Activated T-cell treated with anti-CD3 and anti-CD28 coated beads, Interleukin-2, amount 50 U/mL, for 4 hours (primary cell): Measurements from ENCODE around the gene IL4R. TPM values are rescaled to one million over a fixed set of nuclear protein-coding genes. Genes with fewer than 3 reads are reported as not detected.

Experiments used
- ATAC-seq, 2 donors: fragments of 200-7000 bp; cut with Tn5 transposase; one replicate each; pipeline ENCODE4 v1.10.0; 2021
- DNase-seq: peaks from one replicate; pipeline ENCODE4 v3.0.0-alpha.2; 2020
- H3K27me3 Mint-ChIP-seq: one replicate; pipeline ENCODE4 v1.8.0; 2021; ENCODE audit warnings: low read depth, mixed read lengths
- H3K36me3 Mint-ChIP-seq: one replicate; pipeline ENCODE4 v1.8.0; 2022; ENCODE audit warnings: mixed read lengths; ENCODE audit not compliant: insufficient read depth
- H3K4me1 Mint-ChIP-seq: one replicate; pipeline ENCODE4 v1.8.0; 2021; ENCODE audit warnings: low read depth, mixed read lengths
- H3K4me3 Mint-ChIP-seq: one replicate; pipeline ENCODE4 v1.8.0; 2021; ENCODE audit warnings: mild to moderate bottlenecking, moderate library complexity, mixed read lengths
- H3K9me3 Mint-ChIP-seq: one replicate; pipeline ENCODE4 v1.8.0; 2021; ENCODE audit warnings: mixed read lengths
- total RNA-seq, 3 donors: library from RNA; stranded (reverse); gene quantifications; one replicate each; pipeline ENCODE4 v1.2.1, GENCODE V29; 2021

The IL4R gene
- total RNA-seq, 3 donors from 2014 or later, result 110 to 143 (median 140) TPM

DNA sequence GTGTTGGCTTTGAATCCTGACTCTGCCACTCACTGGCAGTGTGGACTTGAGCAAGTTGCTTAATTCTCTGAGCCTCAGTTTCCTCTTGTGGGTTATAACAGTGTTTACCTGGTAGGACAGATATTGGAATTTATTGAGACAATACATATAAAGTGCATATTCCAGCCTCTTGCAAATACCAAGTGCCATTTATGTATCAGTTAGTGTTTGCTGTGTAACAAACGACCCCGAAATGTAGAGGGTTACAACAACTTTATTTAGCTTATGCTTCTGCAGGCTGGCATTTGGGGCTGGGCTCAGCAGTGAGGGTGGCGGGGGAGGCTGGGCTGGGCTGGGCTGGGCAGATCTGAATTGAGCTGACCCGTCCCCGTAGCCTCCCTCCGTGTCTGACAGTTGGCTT lies 45.8 kb downstream of the IL4R start:
- no peak overlapping the region for H3K4me3 Mint-ChIP-seq
- peaks cover 68% of the 10 kb centered on the region for H3K36me3 Mint-ChIP-seq
- DNase-seq, result no peak
- ATAC-seq, result no peak
- H3K4me1 Mint-ChIP-seq, result peaks cover 25% of the 10 kb centered on the region
- H3K27me3 Mint-ChIP-seq, result no peaks in the 10 kb centered on the region
- no peaks in the 10 kb centered on the region for H3K9me3 Mint-ChIP-seq

DNA sequence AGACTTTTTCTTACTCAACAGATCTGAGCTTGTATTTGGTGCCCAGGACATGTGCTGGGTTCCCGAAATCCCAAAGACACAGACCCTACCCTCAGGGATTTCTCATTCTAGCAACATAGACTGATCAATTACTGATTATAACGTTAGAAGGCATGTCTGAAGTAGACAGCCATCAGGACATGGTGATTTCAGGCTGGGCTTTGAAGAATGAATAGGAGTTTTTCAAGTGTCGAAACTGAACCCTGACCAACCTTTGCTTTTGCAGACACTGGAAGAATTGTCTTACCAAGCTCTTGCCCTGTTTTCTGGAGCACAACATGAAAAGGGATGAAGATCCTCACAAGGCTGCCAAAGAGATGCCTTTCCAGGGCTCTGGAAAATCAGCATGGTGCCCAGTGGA lies 48.2 kb downstream of the IL4R start:
- Mint-ChIP-seq H3K9me3 (no peaks in the 10 kb centered on the region), H3K27me3 (no peaks in the 10 kb centered on the region), H3K4me1 (peaks cover 40% of the 10 kb centered on the region), H3K4me3 (no peak overlapping the region), H3K36me3 (peaks cover 48% of the 10 kb centered on the region)
- ATAC-seq, result no peak
- DNase-seq, result no peak

DNA sequence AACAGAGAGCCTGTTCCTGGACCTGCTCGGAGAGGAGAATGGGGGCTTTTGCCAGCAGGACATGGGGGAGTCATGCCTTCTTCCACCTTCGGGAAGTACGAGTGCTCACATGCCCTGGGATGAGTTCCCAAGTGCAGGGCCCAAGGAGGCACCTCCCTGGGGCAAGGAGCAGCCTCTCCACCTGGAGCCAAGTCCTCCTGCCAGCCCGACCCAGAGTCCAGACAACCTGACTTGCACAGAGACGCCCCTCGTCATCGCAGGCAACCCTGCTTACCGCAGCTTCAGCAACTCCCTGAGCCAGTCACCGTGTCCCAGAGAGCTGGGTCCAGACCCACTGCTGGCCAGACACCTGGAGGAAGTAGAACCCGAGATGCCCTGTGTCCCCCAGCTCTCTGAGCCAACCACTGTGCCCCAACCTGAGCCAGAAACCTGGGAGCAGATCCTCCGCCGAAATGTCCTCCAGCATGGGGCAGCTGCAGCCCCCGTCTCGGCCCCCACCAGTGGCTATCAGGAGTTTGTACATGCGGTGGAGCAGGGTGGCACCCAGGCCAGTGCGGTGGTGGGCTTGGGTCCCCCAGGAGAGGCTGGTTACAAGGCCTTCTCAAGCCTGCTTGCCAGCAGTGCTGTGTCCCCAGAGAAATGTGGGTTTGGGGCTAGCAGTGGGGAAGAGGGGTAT lies 48.9 kb downstream of the IL4R start:
- no peaks in the 10 kb centered on the region for H3K9me3 Mint-ChIP-seq
- no peaks in the 10 kb centered on the region for H3K27me3 Mint-ChIP-seq
- DNase-seq, result no peak
- ATAC-seq, result no peak
- H3K4me1 Mint-ChIP-seq, result peaks cover 45% of the 10 kb centered on the region
- no peak overlapping the region for H3K4me3 Mint-ChIP-seq
- peaks cover 44% of the 10 kb centered on the region for H3K36me3 Mint-ChIP-seq

DNA sequence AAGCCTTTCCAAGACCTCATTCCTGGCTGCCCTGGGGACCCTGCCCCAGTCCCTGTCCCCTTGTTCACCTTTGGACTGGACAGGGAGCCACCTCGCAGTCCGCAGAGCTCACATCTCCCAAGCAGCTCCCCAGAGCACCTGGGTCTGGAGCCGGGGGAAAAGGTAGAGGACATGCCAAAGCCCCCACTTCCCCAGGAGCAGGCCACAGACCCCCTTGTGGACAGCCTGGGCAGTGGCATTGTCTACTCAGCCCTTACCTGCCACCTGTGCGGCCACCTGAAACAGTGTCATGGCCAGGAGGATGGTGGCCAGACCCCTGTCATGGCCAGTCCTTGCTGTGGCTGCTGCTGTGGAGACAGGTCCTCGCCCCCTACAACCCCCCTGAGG lies 49.5 kb downstream of the IL4R start:
- H3K27me3 Mint-ChIP-seq, result no peaks in the 10 kb centered on the region
- H3K4me1 Mint-ChIP-seq, result peaks cover 50% of the 10 kb centered on the region
- no peak overlapping the region for H3K4me3 Mint-ChIP-seq
- H3K36me3 Mint-ChIP-seq, result peaks cover 40% of the 10 kb centered on the region
- DNase-seq (no peak), ATAC-seq (no peak)
- H3K9me3 Mint-ChIP-seq, result no peaks in the 10 kb centered on the region

DNA sequence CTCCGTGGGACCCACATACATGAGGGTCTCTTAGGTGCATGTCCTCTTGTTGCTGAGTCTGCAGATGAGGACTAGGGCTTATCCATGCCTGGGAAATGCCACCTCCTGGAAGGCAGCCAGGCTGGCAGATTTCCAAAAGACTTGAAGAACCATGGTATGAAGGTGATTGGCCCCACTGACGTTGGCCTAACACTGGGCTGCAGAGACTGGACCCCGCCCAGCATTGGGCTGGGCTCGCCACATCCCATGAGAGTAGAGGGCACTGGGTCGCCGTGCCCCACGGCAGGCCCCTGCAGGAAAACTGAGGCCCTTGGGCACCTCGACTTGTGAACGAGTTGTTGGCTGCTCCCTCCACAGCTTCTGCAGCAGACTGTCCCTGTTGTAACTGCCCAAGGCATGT lies 50.0 kb downstream of the IL4R start:
- H3K27me3 Mint-ChIP-seq, result no peaks in the 10 kb centered on the region
- no peak overlapping the region for H3K4me3 Mint-ChIP-seq
- ATAC-seq (no peak), DNase-seq (no peak)
- peaks cover 55% of the 10 kb centered on the region for H3K4me1 Mint-ChIP-seq
- H3K36me3 Mint-ChIP-seq, result peaks cover 35% of the 10 kb centered on the region
- H3K9me3 Mint-ChIP-seq, result no peaks in the 10 kb centered on the region

DNA sequence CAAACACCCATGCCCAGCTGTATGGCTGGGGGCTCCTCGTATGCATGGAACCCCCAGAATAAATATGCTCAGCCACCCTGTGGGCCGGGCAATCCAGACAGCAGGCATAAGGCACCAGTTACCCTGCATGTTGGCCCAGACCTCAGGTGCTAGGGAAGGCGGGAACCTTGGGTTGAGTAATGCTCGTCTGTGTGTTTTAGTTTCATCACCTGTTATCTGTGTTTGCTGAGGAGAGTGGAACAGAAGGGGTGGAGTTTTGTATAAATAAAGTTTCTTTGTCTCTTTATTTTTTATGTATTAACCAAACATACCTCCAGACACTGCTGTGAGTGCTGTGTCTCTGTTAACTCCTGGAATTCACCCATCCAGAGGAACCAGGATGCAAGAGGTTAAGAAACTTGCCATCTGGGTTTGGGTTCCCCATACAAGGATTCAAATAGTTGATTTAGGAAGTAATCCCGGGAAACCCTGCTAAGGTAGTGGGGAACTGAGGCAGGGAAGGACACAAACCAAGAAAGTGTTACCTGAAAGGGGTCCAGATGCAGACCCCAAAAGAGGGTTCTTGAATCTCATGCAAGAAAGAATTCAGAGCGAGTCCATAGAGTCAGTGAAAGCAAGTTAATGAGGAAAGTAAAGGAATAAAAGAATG lies 50.8 kb downstream of the IL4R start:
- Mint-ChIP-seq H3K9me3 (no peaks in the 10 kb centered on the region), H3K36me3 (peaks cover 27% of the 10 kb centered on the region), H3K27me3 (no peaks in the 10 kb centered on the region), H3K4me1 (peaks cover 62% of the 10 kb centered on the region), H3K4me3 (no peak overlapping the region)
- DNase-seq (no peak), ATAC-seq (no peak)

DNA sequence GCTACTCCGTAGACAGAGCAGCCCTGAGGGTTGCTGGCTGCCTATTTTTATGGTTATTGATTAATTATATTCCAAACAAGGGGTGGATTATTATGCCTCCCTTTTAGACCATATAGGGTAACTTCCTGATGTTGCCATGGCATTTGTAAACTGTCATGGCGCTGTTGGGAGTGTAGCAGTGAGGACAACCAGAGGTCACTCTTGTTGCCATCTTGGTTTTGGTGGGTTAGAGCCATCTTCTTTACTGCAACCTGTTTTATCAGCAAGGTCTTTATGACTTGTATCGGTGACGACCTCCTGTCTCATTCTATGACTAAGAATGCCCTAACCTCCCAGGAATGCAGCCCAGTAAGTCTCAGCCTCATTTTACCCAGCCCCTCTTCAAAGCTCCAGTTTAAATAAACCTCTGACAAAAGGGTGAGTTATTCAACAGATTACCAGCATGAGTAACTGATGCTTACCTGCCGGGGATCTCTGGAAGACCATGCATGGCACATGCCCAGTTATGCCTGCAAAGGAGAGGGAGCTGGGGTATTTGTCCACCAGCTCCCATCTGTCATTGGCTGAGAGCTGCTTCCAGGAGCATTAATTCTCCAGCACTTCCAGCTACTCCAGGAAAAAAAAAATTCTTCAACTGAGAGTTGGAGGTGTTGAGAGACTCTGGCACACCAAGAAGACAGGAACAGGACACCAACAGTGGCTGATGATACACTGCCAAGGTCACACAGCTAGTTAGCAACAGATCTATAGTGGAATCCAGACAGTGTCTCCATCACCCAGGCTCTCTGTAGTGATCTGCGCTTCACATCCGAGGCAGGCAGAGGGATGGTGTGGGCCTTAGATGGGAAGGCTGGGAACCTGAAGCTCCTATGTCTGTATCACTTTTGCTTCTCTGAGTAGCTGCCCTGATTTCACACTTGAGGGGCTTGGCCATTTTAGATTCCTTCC lies 51.6 kb downstream of the IL4R start:
- Mint-ChIP-seq H3K36me3 (peaks cover 27% of the 10 kb centered on the region), H3K4me1 (peaks cover 70% of the 10 kb centered on the region), H3K9me3 (peaks cover 4% of the 10 kb centered on the region), H3K27me3 (no peaks in the 10 kb centered on the region), H3K4me3 (no peak overlapping the region)
- peak; percentile 13 to 14 for ATAC-seq
- DNase-seq, result no peak

DNA sequence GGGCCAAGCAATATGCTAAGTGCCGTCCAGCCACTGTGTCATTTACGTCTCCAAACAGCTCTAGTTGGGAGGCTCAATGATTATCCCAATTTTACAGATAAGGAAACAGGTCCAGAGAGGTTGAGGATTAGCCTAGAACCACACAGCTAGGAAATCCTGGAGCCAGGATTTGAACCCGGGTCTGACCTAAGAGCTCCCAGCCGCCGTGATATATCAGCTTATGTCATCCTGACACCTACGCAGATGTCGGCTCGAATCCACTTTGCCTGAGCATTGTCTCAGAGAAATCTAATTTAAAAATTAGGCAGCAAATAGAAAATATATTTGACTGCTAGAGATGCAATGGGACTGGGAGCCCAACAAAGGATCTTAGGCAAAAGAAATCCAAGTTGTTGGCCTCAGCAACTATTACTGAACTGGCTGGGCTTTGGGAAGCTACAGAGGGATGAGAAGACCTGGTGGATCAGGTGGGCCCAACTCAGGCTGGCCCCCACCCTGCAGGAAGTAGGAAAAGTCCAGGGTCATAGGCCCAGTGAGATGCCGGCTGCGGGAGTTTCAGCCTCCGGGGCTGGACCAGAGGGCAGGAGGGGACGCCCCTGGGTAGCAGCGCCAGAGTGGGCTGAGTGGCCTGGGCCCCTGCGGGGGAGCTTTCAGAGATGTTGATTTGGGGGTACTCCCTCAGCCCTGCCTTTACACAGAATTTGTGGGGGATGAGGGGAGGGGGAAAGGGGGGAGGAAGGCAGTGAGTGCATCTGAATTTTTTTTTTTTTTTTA lies 53.1 kb downstream of the IL4R start:
- Mint-ChIP-seq H3K4me3 (peak overlapping the region; percentile 65), H3K4me1 (peaks cover 76% of the 10 kb centered on the region), H3K9me3 (peaks cover 6% of the 10 kb centered on the region), H3K36me3 (peaks cover 18% of the 10 kb centered on the region), H3K27me3 (no peaks in the 10 kb centered on the region)
- ATAC-seq, result peak; percentile 3 to 8
- no peak for DNase-seq

DNA sequence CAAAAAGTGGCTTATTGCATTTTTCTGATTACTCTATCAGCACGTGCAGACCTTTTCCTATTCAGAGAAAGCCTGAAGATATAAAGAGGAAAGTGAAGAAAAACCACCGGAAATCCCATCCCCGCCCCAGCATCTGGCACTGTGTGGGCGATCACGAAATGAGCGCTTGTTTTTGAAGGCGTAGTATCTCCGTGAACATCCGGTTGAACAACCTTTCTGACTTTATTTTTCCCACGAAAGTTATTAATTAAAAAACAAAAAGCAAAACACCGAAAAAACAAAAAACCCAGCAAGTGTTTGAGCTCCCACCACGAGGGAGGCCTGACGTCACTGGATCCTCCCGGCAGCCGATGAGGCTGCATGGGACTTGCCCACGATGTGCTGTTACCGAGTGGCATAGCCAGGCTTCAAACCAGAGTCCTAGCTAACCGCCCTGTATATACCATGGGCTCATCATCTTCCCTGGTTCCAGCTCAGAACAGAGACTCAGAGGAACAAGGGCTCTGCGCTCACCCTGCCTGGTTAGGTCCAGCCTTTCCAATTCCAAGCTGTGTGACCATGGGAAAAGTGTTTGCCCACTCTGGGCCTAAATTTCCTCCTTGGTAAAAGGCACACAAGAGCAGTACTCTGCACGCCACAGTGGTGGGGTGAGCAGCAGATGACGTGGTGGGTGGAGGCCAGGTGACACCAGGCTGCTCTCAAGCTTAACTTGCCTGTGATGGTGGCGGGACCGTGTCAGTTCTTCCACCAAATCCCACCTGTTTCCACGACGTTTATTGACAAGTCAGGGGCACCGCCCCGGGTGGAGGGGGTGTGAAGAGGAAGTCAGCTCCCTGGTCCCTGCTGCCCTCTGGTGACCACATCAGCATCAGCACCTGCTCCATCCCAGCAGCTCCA lies 53.9 kb downstream of the IL4R start:
- DNase-seq (peak; percentile 92), ATAC-seq (peak; percentile 81 to 87)
- Mint-ChIP-seq H3K9me3 (peaks cover 6% of the 10 kb centered on the region), H3K4me1 (peaks cover 74% of the 10 kb centered on the region), H3K27me3 (no peaks in the 10 kb centered on the region), H3K4me3 (peak overlapping the region; percentile 61), H3K36me3 (peaks cover 10% of the 10 kb centered on the region)

DNA sequence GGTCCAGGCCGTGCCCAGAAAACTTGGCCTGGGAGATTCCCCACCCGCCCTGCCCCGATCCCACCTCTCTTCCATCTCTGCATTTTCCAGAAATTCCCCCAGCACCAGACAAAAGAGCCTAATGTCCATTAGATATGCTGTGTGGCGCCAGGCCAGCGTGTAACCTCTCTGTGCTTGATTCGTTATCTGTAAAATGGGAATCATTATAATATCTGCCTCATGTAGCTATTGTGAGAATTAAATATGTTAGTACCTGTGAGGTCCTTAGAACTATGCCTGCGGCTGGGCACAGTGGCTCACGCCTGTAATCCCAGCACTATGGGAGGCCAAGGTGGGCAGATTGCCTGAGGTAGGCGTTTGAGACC lies 54.6 kb downstream of the IL4R start:
- Mint-ChIP-seq H3K9me3 (peaks cover 6% of the 10 kb centered on the region), H3K4me3 (peak overlapping the region; percentile 61), H3K4me1 (peaks cover 74% of the 10 kb centered on the region), H3K27me3 (no peaks in the 10 kb centered on the region), H3K36me3 (peaks cover 10% of the 10 kb centered on the region)
- DNase-seq (no peak), ATAC-seq (no peak)

DNA sequence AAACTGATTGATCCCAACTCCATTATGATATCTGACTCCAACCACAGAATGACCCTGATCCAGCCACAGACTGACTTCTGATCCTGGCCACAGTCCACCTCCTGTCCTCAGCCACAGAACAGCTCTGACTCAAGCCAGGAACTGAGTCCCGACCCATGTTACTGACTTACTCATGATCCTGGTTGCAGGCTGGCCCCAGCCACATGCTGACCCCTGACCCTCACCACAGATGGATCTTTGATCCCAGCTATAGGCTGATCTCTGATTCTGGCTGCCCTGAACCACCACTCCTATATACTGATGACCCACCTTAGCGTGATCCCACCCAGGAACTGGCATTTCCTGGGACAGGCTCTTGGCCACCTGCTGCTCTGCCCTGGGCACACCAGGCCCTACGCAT lies 56.0 kb downstream of the IL4R start:
- Mint-ChIP-seq H3K4me3 (no peak overlapping the region), H3K27me3 (no peaks in the 10 kb centered on the region), H3K36me3 (no peaks in the 10 kb centered on the region), H3K9me3 (peaks cover 6% of the 10 kb centered on the region), H3K4me1 (peaks cover 61% of the 10 kb centered on the region)
- ATAC-seq, result no peak
- no peak for DNase-seq

DNA sequence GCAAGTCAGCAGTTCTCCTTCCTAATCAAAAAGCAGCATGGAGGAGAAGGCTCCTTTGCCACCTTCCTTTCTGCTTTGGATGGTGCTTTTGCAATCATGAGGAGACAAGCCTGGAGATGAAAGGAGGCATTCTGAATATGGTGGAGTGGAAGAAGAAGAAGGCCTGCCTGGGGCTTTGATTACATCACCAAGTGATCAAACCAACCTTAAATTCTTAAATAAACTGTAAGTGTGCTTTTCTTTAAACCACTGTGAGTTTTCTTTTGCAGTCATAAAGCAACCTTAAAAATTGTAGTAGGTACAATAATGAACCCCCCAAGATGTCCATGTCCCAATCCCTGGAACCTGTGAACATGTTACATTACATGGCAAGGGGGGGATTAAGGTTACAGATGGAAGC lies 56.5 kb downstream of the IL4R start:
- peaks cover 56% of the 10 kb centered on the region for H3K4me1 Mint-ChIP-seq
- ATAC-seq, result no peak
- no peaks in the 10 kb centered on the region for H3K36me3 Mint-ChIP-seq
- H3K4me3 Mint-ChIP-seq, result no peak overlapping the region
- no peak for DNase-seq
- H3K27me3 Mint-ChIP-seq, result no peaks in the 10 kb centered on the region
- peaks cover 6% of the 10 kb centered on the region for H3K9me3 Mint-ChIP-seq

DNA sequence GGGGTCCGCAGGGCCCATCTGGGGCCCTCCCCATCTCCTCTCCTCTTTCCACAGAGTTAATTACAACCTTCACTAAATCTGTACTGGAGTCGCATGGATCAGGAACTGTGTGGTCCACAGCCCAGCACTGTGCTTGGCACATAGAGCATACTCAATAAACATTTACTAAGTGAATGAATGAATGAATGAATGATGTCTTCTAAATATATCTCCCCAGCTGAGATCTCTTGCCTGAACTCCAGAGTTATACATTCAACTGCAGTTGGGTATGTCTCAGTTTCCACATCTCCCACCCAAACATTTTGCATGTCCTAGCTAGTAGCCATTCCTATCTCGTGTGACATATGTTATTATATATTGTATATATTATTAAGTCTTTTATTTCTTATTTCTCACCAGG lies 59.5 kb downstream of the IL4R start:
- Mint-ChIP-seq H3K9me3 (peaks cover 6% of the 10 kb centered on the region), H3K4me3 (no peak overlapping the region), H3K4me1 (peaks cover 42% of the 10 kb centered on the region), H3K36me3 (no peaks in the 10 kb centered on the region), H3K27me3 (no peaks in the 10 kb centered on the region)
- ATAC-seq (no peak), DNase-seq (no peak)
